HG02943 (cell line): Measurements from ENCODE around the gene MEGF11.

Experiments
- ATAC-seq: cut with Tn5 transposase; IDR thresholded peaks from one replicate; pipeline ENCODE4 v1.9.1; 2021; ENCODE audit warnings: mild to moderate bottlenecking, low read depth, moderate library complexity; ENCODE audit not compliant: unreplicated experiment

The MEGF11 gene

GRCh38 chr15:66253418-66254088 is at the start of gene MEGF11:
Gene MEGF11, minus strand, starts transcription at chr15:66253750. Its CDS starts 125,347 bp downstream, at chr15:66128403.
- no peak for ATAC-seq

GRCh38 chr15:66302489-66303278 is 49.1 kb upstream of the MEGF11 start:
- ATAC-seq: no peak

- ATAC-seq: no peak
Observed at GRCh38 chr15:66298803-66299251, 45.3 kb upstream of the MEGF11 start.

GRCh38 chr15:66296186-66296585 is 42.6 kb upstream of the MEGF11 start:
- no peak for ATAC-seq

- ATAC-seq: no peak
Observed at GRCh38 chr15:66294932-66295235, 41.3 kb upstream of the MEGF11 start.

GRCh38 chr15:66294157-66294931 is 40.8 kb upstream of the MEGF11 start:
- ATAC-seq: peak; percentile 39

- ATAC-seq: peak; percentile 55
Observed at GRCh38 chr15:66293419-66294156, 40.0 kb upstream of the MEGF11 start, which contains the start of gene DIS3L. Gene DIS3L, plus strand, starts transcription at chr15:66293568. Its CDS starts 29 bp downstream, at chr15:66293597.

- no peak for ATAC-seq
Observed at GRCh38 chr15:66292571-66293418, 39.2 kb upstream of the MEGF11 start.

- no peak for ATAC-seq
Observed at GRCh38 chr15:66291816-66292570, 38.4 kb upstream of the MEGF11 start.

GRCh38 chr15:66290518-66290917 is 37.0 kb upstream of the MEGF11 start:
- ATAC-seq: no peak

GRCh38 chr15:66290007-66290406 is 36.5 kb upstream of the MEGF11 start:
- ATAC-seq: no peak

- ATAC-seq: no peak
Observed at GRCh38 chr15:66288551-66289185, 35.1 kb upstream of the MEGF11 start.

- no peak for ATAC-seq
Observed at GRCh38 chr15:66288093-66288492, 34.5 kb upstream of the MEGF11 start.

GRCh38 chr15:66287461-66288057 is 34.0 kb upstream of the MEGF11 start:
- ATAC-seq: no peak

GRCh38 chr15:66285533-66286280 is 32.2 kb upstream of the MEGF11 start:
- ATAC-seq: no peak

GRCh38 chr15:66284271-66284670 is 30.7 kb upstream of the MEGF11 start:
- no peak for ATAC-seq

GRCh38 chr15:66278671-66279070 is 25.1 kb upstream of the MEGF11 start:
- no peak for ATAC-seq
